ENCODE data around the gene CNEP1R1.
"Not testable (repeated sequence)": the region's sequence is repeated elsewhere in the genome, so short reads cannot be mapped to it uniquely, and the experiment has no call there.

Gene CNEP1R1

GRCh38 chr16:50024684-50025536, at the start of gene CNEP1R1:
CNEP1R1 (plus strand) TSS chr16:50025225; CDS start chr16:50025316, 91 bp downstream.
- DNase-seq (ENCODE audit: low read depth) = peak; percentile 83

- DNase-seq (ENCODE audit: low read depth) = no peak
Observed at GRCh38 chr16:49977427-49977826, 47.6 kb upstream of the CNEP1R1 start.

GRCh38 chr16:49978569-49979326, 46.3 kb upstream of the CNEP1R1 start:
- DNase-seq (ENCODE audit: low read depth) = no peak

- no peak for DNase-seq (ENCODE audit: low read depth)
Observed at GRCh38 chr16:49980166-49980565, 44.9 kb upstream of the CNEP1R1 start.

- no peak for DNase-seq (ENCODE audit: low read depth)
Observed at GRCh38 chr16:49986351-49987124, 38.5 kb upstream of the CNEP1R1 start.

- DNase-seq (ENCODE audit: low read depth) = no peak
Observed at GRCh38 chr16:49987381-49987780, 37.6 kb upstream of the CNEP1R1 start.

GRCh38 chr16:49992825-49993224, 32.2 kb upstream of the CNEP1R1 start:
- DNase-seq (ENCODE audit: low read depth) = no peak

- DNase-seq (ENCODE audit: low read depth) = no peak
Observed at GRCh38 chr16:49993579-49993978, 31.4 kb upstream of the CNEP1R1 start.

GRCh38 chr16:49994006-49994405, 31.0 kb upstream of the CNEP1R1 start:
- no peak for DNase-seq (ENCODE audit: low read depth)

GRCh38 chr16:49995720-49996119, 29.3 kb upstream of the CNEP1R1 start:
- DNase-seq (ENCODE audit: low read depth) = no peak

- DNase-seq (ENCODE audit: low read depth) = no peak
Observed at GRCh38 chr16:49997721-49998251, 27.2 kb upstream of the CNEP1R1 start.

GRCh38 chr16:49998991-49999390, 26.0 kb upstream of the CNEP1R1 start:
- no peak for DNase-seq (ENCODE audit: low read depth)

- DNase-seq (ENCODE audit: low read depth) = no peak
Observed at GRCh38 chr16:50001144-50001543, 23.9 kb upstream of the CNEP1R1 start.

GRCh38 chr16:50002190-50002589, 22.8 kb upstream of the CNEP1R1 start:
- DNase-seq (ENCODE audit: low read depth) = no peak

- no peak for DNase-seq (ENCODE audit: low read depth)
Observed at GRCh38 chr16:50004239-50004638, 20.8 kb upstream of the CNEP1R1 start.

- DNase-seq (ENCODE audit: low read depth) = no peak
Observed at GRCh38 chr16:50006964-50007363, 18.1 kb upstream of the CNEP1R1 start.

GRCh38 chr16:50007744-50008143, 17.3 kb upstream of the CNEP1R1 start:
- no peak for DNase-seq (ENCODE audit: low read depth)

GRCh38 chr16:50010212-50010611, 14.8 kb upstream of the CNEP1R1 start:
- no peak for DNase-seq (ENCODE audit: low read depth)

GRCh38 chr16:50011707-50012106, 13.3 kb upstream of the CNEP1R1 start:
- no peak for DNase-seq (ENCODE audit: low read depth)

- DNase-seq (ENCODE audit: low read depth) = no peak
Observed at GRCh38 chr16:50012182-50012581, 12.8 kb upstream of the CNEP1R1 start.

GRCh38 chr16:50014211-50014610, 10.8 kb upstream of the CNEP1R1 start:
- DNase-seq (ENCODE audit: low read depth) = not testable (repeated sequence)

GRCh38 chr16:50015631-50016030, 9.4 kb upstream of the CNEP1R1 start:
- no peak for DNase-seq (ENCODE audit: low read depth)
